HG03575 (cell line): Measurements from ENCODE around the gene PRR13.
"Not testable (repeated sequence)": the region's sequence is repeated elsewhere in the genome, so short reads cannot be mapped to it uniquely, and the experiment has no call there.

Experiments used
- ATAC-seq: cut with Tn5 transposase; IDR thresholded peaks from one replicate; pipeline ENCODE4 v1.9.1; 2021; ENCODE audit not compliant: unreplicated experiment, insufficient number of reproducible peaks, low FRiP score; ENCODE audit errors: extremely low read depth

The PRR13 gene

DNA sequence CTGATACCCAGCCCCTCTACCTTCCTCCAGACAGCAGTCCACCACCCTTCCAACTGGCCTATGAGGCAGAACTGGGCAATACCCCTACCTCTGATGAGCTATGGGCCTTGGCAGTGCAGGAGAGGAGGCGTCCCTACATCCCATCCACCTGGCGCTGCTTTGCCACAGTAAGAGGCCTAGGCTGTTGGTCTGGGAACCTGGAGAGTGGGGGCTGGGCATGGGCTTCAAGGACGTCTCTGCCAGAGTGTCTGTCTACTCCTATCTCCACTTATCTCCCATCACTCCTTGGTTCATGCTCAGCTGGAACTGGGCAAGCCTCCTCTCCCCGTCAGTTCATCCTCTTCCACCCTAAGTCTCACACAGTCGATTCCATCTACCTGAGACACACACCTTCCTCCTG, 11.4 kb upstream of the PRR13 start:
- no peak for ATAC-seq

DNA sequence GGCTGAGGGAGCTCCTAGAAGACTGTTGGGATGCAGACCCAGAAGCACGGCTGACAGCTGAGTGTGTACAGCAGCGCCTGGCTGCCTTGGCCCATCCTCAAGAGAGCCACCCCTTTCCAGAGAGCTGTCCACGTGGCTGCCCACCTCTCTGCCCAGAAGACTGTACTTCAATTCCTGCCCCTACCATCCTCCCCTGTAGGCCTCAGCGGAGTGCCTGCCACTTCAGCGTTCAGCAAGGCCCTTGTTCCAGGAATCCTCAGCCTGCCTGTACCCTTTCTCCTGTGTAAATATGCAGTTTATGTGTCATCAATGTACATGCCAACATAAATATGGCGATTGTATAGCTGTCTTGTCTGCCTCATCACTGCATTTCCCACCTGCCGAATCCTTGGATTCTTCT, 10.3 kb upstream of the PRR13 start:
- no peak for ATAC-seq

DNA sequence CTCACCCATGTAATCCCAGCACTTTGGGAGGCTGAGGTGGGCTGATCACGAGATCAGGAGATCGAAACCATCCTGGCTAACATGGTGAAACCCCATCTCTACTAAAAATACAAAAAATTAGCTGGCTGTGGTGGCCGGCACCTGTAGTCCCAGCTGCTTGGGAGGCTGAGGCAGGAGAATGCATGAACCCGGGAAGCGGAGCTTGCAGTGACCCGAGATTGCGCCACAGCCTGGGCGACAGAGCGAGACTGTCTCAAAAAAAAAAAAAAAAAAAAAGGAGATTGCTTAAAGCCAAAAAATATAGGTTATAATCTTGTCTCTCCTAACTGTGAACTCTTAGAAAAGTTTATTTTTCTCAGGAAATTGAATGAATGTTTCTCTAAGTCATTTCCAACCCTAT, 6.2 kb upstream of the PRR13 start:
- not testable (repeated sequence) for ATAC-seq

DNA sequence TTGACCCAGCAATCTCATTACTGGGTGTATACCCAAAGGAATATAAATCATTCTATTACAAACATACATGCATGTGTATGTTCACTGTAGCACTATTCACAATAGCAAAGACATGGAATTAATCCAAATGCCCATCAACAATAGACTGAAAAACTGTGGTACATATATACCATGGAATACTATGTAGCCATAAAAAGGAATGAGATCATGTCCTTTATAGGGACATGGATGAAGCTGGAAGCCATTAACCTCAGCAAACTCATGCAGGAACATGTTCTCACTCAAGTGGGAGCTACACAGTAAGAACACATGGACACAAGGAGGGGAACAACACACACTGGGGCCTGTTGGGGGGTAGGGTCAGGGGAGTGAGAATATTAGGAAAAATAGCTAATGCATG, 2.0 kb upstream of the PRR13 start:
- not testable (repeated sequence) for ATAC-seq

DNA sequence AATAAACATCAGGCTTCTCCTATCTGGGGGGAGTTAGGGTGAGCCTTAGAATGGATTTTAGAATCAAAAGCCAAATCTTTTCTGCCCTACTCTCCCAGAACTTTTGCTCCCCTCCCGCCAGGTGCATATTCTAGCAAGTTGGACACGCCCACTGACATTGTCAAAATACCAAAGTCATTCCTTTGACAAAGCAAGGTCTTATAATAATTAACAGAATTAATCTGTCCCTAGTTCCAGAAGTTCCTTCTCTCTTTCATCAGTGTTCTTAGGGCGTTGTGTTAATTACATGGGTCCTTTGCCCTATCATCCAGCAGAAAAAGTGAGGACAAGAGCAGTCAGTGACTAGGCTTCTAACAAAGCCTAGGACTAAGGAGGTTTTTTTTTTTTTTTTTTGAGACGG, 2.4 kb downstream of the PRR13 start:
- ATAC-seq, result no peak

DNA sequence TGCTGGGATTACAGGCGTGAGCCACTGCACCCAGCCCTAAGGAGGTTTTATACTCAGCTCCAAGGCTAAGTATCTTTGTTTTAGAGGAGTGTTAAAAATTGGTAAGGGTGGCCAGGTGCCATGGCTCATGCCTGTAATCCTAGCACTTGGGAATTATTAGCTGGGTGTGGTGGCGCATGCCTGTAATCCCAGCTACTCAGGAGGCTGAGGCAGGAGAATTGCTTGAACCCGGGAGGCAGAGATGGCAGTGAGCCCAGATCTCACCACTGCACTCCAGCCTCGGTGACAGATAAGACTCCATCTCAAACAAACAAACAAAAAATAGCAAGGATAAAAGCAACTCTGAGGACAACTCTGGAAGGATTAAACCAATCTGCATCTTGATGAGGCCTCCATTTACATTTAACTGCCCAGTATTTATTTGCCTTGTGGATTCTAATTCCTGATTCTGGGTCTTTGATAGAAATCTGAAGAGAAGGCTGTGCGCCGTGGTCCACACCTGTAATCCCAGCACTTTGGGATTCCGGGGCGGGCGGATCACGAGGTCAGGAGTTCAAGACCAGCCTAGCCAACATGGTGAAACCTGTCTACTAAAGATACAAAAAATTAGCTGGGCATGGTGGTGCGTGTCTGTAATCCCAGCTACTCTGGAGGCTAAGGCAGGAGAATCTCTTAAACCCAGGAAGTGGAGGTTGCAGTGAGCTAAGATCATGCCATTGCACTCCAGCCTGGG, 3.2 kb downstream of the PRR13 start:
- not testable (repeated sequence) for ATAC-seq

GRCh38 chr12:53450936-53451335, 9.4 kb downstream of the PRR13 start:
- no peak for ATAC-seq

DNA sequence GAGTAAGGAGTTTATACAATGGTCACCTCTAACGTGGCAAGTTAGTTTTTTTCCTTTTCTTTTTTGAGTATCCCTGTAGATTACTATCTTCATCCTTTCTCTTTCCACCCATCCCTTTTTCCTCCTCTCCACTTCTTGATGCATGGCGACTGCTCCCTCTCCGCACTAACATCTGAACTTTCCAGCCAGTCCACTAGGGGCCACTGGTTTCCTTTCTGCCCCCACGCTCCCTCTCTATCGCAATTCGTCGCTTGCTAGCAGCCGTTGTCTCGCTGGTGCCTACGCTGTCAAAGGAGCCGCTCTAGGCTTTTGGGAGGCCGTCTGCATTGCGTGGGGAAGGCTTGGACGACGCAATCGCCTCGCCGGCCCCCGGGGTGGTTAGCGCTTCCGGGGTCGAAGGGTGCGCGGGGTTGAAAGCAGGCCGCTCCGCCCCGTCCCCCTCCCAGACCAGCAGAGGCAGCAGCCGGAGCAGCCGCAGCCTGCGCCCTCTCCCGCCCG, 10.2 kb downstream of the PRR13 start, which contains the start of gene PCBP2:
Gene PCBP2, plus strand, starts transcription at position 442 of the 498 bp plus-strand sequence. CDS start 2,699 bp downstream, outside the sequence.
- ATAC-seq, result peak; percentile 85

DNA sequence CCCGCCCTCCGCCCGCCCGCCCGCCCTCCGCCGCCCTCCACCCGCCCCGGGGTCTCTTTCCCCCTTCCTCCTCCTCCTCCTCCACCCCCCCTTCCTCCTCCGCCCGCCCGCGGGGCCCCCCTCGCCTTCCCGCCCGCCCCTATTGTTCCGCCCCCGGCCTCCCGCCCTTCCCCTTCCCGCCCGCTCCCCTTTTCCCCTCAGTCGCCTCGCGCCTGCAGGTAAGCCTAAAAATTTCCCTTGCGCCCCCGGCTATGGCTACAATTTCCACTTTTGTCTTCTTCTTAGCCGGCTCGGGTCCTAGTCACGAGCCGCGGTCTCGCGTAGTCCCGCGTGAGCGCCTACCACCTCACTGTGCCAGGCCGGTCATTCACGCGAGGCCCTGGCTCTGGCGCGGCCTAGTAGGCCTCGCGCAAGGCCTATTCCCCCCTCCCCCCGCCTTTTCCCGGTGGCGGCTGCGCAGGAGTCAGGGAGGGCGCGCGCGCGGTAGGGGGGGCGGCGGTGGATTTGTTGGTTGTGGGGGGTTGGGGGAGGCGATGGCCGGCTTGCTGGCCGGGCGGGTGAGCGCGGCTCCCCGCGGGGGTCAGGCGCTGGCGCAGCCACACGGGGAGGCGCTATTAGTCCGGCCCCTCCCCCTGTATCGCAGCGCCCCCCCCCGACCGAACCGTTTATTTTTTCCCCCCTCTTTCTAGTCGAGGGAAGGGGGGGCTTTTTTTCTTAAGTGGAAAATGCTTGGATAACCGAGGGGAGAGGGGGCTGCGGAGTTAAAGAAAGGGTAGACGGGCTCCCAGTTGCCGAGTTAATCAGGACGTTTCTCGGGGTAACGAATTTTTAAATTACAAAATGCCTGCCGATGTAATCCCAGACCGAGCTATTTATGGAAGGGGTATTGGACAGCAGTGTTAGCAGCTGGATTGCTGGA, 10.9 kb downstream of the PRR13 start:
- no peak for ATAC-seq

DNA sequence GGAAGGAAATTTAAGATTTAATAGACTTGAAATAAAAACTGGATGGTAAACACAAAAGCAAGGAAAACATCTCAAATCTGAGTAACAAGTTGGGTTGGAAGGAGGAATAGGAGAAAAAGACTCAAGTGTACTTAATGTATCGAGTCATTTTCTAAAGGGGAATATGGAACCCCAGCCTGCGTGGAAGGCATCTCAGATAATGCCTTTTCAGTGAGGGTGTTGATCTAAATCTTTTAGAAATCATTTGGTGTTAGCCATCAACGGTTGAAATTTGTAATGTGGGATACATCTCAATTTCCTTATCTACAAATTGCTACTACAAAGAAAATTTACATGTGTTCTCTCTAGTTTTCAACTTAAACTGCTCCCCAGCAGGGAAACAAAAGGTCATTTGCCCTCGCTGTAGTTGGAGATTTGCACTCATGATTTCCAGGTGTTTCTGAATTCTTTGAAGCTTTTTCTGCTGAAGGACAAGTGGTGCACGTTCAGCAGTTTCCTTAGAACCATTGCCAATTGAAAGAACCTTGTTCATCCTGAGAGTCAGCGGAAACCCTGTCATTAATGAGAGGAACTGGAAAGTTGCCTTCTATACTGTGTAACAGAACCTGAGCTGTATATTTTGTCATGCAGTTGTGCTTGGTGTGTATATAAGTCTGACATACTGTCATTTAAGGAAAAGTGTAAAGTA, 12.6 kb downstream of the PRR13 start:
- no peak for ATAC-seq

DNA sequence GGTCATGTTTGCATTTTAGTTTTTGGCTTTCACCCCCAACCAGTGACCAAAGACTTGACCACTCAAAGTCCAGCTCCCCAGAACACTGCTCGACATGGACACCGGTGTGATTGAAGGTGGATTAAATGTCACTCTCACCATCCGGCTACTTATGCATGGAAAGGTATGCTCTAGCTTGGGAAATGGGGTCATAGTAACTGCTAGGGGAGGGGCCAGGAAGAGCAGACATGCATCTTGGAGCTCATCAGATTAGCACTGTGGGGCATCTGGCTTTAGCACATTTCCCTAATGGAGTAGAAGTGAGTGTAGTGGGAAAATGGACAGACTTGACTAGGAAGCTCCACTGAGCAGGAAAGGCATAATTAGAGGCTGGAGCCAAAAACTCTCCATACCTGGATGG, 13.2 kb downstream of the PRR13 start:
- no peak for ATAC-seq

DNA sequence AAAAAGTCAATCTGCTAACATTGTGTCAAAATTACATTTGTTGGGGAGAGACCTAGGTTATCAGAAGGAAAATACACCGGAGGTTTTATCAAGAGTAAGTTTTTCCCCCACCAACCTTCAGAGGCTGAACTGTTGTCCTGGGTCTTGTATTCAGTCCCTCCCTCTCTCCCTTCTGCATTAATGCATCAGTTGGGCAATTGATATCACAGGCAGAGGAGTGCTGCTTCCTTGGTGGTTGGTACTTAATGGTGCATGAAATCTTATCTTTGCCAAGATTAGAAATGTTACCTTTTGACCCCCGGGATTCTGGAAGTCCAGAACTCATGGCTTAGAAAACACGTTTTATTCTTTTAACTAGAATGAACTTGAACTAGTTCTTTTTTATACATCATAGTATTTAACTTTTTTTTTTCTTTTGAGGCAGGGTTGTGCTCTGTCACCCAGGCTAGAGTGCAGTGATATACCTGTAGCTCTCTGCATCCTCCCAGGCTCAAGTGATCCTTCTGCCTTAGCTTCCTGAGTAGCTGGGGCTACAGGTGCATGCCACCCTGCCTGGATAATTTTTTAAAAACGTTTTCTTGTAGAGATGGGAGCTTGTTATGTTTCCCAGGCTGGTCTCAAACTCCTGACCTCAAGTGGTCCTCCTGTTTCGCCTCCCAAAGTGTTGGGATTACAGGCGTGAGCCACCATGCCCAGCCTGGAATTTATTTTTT, 15.3 kb downstream of the PRR13 start:
- no peak for ATAC-seq

- no peak for ATAC-seq
Observed at GRCh38 chr12:53459097-53459496, 17.6 kb downstream of the PRR13 start.

GRCh38 chr12:53461059-53461458, 19.5 kb downstream of the PRR13 start:
- ATAC-seq, result no peak

DNA sequence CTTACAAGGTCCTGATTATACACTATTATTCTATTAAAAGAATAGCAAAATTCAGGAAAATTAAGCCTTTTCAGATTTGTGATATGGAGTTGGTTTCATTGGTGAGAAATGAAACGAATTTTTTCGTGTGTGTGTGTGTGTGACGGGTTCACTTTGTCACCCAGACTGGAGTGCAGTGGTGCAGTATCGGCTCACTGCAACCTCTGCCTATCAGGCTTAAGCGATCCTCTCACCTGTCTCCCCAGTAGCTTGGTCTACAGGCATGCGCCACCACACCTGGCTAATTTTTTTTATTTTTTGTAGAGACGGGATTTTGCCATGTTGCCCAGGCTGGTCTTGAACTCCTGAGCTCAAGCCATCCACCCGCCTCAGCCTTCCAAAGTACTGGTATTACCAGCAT, 20.1 kb downstream of the PRR13 start:
- no peak for ATAC-seq

DNA sequence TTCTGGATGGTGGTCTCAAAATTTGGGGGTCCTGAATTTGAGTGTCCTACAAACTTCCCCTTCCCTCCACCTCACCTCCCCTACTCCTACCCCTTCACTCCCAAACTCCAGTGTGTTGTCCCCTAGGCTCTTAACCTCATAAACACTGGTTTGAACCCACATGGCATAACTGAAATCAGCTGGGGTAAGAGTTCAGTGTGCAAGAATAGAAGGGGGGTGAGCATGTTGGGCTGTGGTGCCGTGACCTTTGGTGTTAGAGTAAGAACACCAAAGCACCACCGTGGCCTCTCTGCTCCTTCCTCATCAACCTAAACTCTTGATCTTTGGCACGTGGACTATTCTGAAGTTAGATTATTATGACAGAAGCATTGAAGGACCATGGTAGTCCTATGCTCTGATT, 21.4 kb downstream of the PRR13 start:
- no peak for ATAC-seq

GRCh38 chr12:53463802-53464560, 22.4 kb downstream of the PRR13 start:
- ATAC-seq, result no peak
